ENCODE results near the gene CEBPA.

DNA sequence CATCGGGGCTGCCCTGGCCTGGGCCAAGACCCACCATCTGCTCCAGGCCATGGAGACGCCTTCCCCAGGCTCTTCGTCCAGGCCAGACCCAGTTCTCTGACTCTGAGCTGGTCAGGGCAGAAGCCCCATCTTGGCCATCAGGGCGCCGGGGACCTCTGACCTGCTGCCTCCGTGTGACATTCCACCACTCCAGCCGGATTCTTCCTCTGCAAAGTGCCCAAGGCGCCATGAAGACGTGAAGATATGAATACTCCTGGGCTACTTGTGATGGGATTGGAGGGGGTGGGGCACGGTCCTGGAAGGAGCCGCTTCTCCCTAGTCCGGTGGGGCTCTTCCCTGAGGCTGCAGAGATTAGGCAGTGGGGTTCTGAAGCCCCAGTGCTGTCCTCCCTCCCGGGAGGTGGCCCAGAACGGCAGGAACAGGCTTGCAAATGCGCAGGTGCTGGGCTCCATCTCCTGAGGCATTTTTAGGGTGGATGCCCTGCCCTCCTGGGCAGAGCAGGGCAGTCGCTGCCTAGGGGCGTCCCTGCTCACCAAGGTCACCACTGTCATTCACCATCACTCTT is 50.7 kb downstream of the CEBPA start:
- TF ChIP-seq, protein P1, sequence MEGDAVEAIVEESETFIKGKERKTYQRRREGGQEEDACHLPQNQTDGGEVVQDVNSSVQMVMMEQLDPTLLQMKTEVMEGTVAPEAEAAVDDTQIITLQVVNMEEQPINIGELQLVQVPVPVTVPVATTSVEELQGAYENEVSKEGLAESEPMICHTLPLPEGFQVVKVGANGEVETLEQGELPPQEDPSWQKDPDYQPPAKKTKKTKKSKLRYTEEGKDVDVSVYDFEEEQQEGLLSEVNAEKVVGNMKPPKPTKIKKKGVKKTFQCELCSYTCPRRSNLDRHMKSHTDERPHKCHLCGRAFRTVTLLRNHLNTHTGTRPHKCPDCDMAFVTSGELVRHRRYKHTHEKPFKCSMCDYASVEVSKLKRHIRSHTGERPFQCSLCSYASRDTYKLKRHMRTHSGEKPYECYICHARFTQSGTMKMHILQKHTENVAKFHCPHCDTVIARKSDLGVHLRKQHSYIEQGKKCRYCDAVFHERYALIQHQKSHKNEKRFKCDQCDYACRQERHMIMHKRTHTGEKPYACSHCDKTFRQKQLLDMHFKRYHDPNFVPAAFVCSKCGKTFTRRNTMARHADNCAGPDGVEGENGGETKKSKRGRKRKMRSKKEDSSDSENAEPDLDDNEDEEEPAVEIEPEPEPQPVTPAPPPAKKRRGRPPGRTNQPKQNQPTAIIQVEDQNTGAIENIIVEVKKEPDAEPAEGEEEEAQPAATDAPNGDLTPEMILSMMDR (IDR thresholded peaks at IDR 0.05): no peak
- TF ChIP-seq POLR2A (IDR thresholded peaks at IDR 0.05): no peak
